Parathyroid adenoma (tissue), 2 donors: ENCODE data around the gene IL3RA.

Experiments used
- H2AFZ ChIP-seq: fragments of 300-600 bp; sonication (generic); one replicate; pipeline ENCODE4 v1.7.0; 2017; ENCODE audit warnings: antibody characterized with exemption, mild to moderate bottlenecking
- H3K27ac ChIP-seq: fragments of 300-600 bp; sonication (generic); one replicate; pipeline ENCODE4 v1.7.0; 2017
- H3K27me3 ChIP-seq: fragments of 300-600 bp; sonication (generic); one replicate; pipeline ENCODE4 v1.7.0; 2017; ENCODE audit warnings: low read length; ENCODE audit not compliant: control insufficient read depth, insufficient read depth
- H3K36me3 ChIP-seq: fragments of 300-600 bp; sonication (generic); one replicate; pipeline ENCODE4 v1.7.0; 2017; ENCODE audit warnings: low read length; ENCODE audit not compliant: control insufficient read depth, insufficient read depth
- H3K4me1 ChIP-seq: fragments of 300-600 bp; sonication (generic); one replicate; pipeline ENCODE4 v1.7.0; 2017; ENCODE audit warnings: control low read depth
- H3K4me2 ChIP-seq: fragments of 300-600 bp; sonication (generic); one replicate; pipeline ENCODE4 v1.7.0; 2017; ENCODE audit warnings: low read length
- H3K4me3 ChIP-seq: fragments of 300-600 bp; sonication (generic); one replicate; pipeline ENCODE4 v1.7.0; 2017; ENCODE audit warnings: low read depth, low read length
- H3K79me2 ChIP-seq: fragments of 300-600 bp; sonication (generic); one replicate; pipeline ENCODE4 v1.7.0; 2017; ENCODE audit warnings: control low read depth
- H3K9ac ChIP-seq: fragments of 300-600 bp; sonication (generic); one replicate; pipeline ENCODE4 v1.7.0; 2017; ENCODE audit warnings: mild to moderate bottlenecking
- H3K9me3 ChIP-seq: fragments of 300-600 bp; sonication (generic); one replicate; pipeline ENCODE4 v1.7.0; 2017; ENCODE audit warnings: low read length; ENCODE audit not compliant: control insufficient read depth
- TF ChIP-seq, protein P1 (sequence below): fragments of 300-600 bp; sonication (generic); IDR thresholded peaks from one replicate; pipeline ENCODE4 v1.7.0; 2017; ENCODE audit warnings: antibody characterized with exemption, mild to moderate bottlenecking
- donor health status: primary hyperparathyroidism.

The IL3RA gene

DNA sequence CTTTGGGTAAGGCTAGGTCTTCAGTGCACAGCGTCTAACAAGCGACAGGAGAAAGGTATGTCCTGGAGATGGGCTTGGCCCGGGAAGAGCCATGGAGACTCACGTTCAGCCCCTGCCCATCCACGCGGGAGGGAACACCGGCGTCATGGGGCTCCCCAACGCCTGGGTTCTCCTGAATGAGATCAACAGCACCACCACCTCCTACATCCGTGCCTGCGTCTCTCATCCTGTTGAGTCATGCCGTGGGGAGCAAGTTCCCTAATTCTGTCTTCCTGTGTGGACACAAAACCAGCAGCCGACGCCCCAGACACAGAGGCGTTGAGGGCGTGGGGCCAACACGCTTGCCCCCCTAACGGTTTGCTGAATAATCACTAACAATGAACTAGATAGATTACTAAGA lies 20.1 kb upstream of the IL3RA start:
- Histone ChIP-seq H3K9ac (no peak overlapping the region), H3K36me3 (no peaks in the 10 kb centered on the region), H3K79me2 (no peaks in the 10 kb centered on the region), H3K4me2 (no peak overlapping the region), H3K4me3 (no peak overlapping the region), H3K4me1 (no peaks in the 10 kb centered on the region), H3K27me3 (no peaks in the 10 kb centered on the region), H3K27ac (no peak overlapping the region), H2AFZ (no peak overlapping the region), H3K9me3 (no peaks in the 10 kb centered on the region)
- TF ChIP-seq, protein P1, sequence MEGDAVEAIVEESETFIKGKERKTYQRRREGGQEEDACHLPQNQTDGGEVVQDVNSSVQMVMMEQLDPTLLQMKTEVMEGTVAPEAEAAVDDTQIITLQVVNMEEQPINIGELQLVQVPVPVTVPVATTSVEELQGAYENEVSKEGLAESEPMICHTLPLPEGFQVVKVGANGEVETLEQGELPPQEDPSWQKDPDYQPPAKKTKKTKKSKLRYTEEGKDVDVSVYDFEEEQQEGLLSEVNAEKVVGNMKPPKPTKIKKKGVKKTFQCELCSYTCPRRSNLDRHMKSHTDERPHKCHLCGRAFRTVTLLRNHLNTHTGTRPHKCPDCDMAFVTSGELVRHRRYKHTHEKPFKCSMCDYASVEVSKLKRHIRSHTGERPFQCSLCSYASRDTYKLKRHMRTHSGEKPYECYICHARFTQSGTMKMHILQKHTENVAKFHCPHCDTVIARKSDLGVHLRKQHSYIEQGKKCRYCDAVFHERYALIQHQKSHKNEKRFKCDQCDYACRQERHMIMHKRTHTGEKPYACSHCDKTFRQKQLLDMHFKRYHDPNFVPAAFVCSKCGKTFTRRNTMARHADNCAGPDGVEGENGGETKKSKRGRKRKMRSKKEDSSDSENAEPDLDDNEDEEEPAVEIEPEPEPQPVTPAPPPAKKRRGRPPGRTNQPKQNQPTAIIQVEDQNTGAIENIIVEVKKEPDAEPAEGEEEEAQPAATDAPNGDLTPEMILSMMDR = no peak

DNA sequence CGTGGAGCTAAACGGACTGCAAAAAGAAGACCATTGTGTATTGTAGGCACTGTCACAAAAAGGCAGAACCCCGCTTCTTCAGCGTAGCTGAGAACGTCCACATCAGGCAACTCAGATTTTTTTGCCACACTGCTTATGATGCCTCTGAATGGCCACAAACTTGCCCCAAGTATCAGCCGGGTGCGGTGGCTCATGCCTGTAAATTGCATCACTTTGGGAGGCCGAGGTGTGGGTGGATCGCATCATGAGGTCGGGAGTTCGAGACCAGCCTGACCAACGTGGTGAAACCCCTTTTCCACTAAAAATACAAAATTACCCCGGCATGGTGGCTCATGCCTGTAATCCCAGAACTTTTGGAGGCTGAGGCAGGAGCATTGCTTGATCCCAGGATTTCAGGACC lies 14.9 kb upstream of the IL3RA start:
- Histone ChIP-seq H3K79me2 (no peaks in the 10 kb centered on the region), H3K36me3 (no peaks in the 10 kb centered on the region), H3K4me2 (no peak overlapping the region), H3K27ac (no peak overlapping the region), H3K9ac (no peak overlapping the region), H3K27me3 (no peaks in the 10 kb centered on the region), H3K9me3 (no peaks in the 10 kb centered on the region), H3K4me3 (no peak overlapping the region), H3K4me1 (no peaks in the 10 kb centered on the region), H2AFZ (no peak overlapping the region)
- TF ChIP-seq, protein P1 = no peak

DNA sequence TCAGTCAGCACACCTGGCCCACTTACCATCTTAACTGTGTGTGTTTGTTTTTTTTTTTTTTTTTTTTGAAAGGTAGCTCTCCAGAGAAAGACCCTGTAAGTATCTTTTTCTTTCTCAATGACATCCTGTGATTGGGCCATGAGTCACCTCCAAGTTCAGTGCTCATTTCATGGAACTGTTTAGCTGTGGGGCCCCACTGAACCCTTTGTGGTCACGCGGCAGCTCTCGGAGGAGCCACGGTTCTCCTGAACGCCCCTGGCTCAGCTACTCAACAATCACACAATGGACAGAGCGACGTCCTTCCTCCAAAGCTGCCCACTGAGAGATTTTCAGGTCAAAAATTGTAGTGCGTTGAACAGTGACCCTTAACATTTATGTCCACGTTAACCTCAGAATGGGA lies 14.2 kb upstream of the IL3RA start:
- Histone ChIP-seq H3K27ac (no peak overlapping the region), H3K36me3 (no peaks in the 10 kb centered on the region), H3K4me3 (no peak overlapping the region), H3K4me1 (no peaks in the 10 kb centered on the region), H2AFZ (no peak overlapping the region), H3K4me2 (no peak overlapping the region), H3K9ac (no peak overlapping the region), H3K27me3 (no peaks in the 10 kb centered on the region), H3K9me3 (no peaks in the 10 kb centered on the region), H3K79me2 (no peaks in the 10 kb centered on the region)
- TF ChIP-seq, protein P1 = no peak

DNA sequence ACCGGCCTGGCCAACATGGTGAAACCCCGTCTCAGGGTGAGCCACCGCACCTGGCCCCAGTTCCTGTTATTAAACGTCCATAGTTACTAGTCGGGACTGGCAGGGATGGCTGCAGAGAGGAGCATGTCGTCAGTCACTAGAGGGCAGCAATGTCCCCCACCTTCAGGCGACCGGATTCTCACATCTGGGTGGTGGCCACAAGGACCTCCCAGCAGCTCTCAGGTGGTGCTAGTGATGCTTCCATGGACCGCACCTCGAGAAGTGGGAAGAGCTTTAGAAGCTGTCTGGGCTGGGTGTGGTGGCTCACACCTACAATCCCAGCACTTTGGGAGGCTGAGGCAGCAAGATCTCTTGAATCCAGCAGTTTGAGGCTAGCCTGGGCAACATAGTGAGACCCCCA lies 13.3 kb upstream of the IL3RA start:
- Histone ChIP-seq H3K27ac (no peak overlapping the region), H3K4me1 (no peaks in the 10 kb centered on the region), H3K9me3 (no peaks in the 10 kb centered on the region), H3K79me2 (no peaks in the 10 kb centered on the region), H3K36me3 (no peaks in the 10 kb centered on the region), H2AFZ (no peak overlapping the region), H3K4me3 (no peak overlapping the region), H3K9ac (no peak overlapping the region), H3K4me2 (no peak overlapping the region), H3K27me3 (no peaks in the 10 kb centered on the region)
- TF ChIP-seq, protein P1 = no peak

DNA sequence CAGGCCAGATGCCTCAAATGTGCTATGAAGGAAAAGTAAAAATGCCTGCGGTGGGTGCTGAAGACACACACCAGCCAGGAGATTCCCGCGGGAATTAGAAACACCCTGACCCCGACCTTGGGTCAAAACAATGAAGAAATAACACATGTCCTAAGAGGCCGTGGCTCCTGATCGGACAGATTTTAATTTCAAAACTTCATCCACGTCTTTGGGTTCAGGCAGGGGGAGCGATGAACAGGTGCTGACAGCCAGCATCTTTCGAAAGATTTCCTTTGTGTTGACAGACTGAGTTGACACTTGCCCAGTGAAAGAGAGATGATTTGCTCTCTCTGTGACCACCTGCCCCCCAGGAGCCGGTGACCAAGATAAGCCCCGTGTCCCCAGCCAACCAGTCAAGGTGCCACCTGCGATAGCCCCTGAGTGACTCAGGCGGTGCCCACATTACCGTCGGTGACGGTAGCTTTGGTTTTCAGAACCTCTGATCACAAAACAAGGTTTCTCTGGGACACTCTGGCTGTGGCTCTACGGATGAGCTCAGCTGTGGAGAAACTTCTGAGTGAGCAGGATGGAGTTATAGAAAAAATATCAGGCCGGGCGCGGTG lies 11.0 kb upstream of the IL3RA start:
- Histone ChIP-seq H3K4me1 (no peaks in the 10 kb centered on the region), H3K9me3 (no peaks in the 10 kb centered on the region), H3K79me2 (no peaks in the 10 kb centered on the region), H2AFZ (no peak overlapping the region), H3K4me2 (peak overlapping the region; percentile 0), H3K27me3 (no peaks in the 10 kb centered on the region), H3K9ac (no peak overlapping the region), H3K36me3 (no peaks in the 10 kb centered on the region), H3K4me3 (no peak overlapping the region), H3K27ac (no peak overlapping the region)
- TF ChIP-seq, protein P1 = no peak
